Brain microvascular endothelial cell (primary cell): Measurements from ENCODE around the gene PRKCD.

Experiments
- DNase-seq: peaks from one replicate; pipeline ENCODE4 v3.0.0-alpha.2; 2020
- H3K27ac ChIP-seq: fragments of 250-450 bp; sonication (Bioruptor Pico); 2 replicates; pipeline ENCODE4 v1.5.1; 2020; ENCODE audit warnings: mild to moderate bottlenecking, moderate library complexity
- H3K27me3 ChIP-seq: fragments of 250-450 bp; sonication (Bioruptor Pico); replicated peaks from 2 replicates; pipeline ENCODE4 v1.5.1; 2020; ENCODE audit warnings: mild to moderate bottlenecking
- H3K36me3 ChIP-seq: fragments of 250-450 bp; sonication (Bioruptor Pico); replicated peaks from 2 replicates; pipeline ENCODE4 v1.5.1; 2020; ENCODE audit warnings: mild to moderate bottlenecking
- H3K4me3 ChIP-seq: 2 replicates; pipeline ENCODE4 v1.5.1; 2011; ENCODE audit warnings: low read depth, mild to moderate bottlenecking, control low read depth, low read length, moderate library complexity
- CTCF ChIP-seq: IDR thresholded peaks from 2 replicates; pipeline ENCODE4 v1.5.1; 2011; ENCODE audit warnings: low read depth, mild to moderate bottlenecking, moderate library complexity, low read length, control low read depth, inconsistent platforms; ENCODE audit errors: missing control alignments
- in situ Hi-C: cut with HindIII; loops from 2 replicates; pipeline ENCODE4 v1.10.0; 2017; ENCODE audit warnings: low sequenced_read_pairs, low pct_ligation_motif_present

Gene PRKCD

GRCh38 chr3:53188720-53189119 is 27.7 kb downstream of the PRKCD start:
- H3K36me3 ChIP-seq, result peaks cover 33% of the 10 kb centered on the region
- H3K4me3 ChIP-seq, result no peak overlapping the region
- H3K27ac ChIP-seq, result no peak overlapping the region
- no peak for TF ChIP-seq CTCF
- DNase-seq, result no peak
- in situ Hi-C loops, result no loop called here
- H3K27me3 ChIP-seq, result no peaks in the 10 kb centered on the region

- no peak for DNase-seq
- Histone ChIP-seq H3K36me3 (peaks cover 29% of the 10 kb centered on the region), H3K4me3 (no peak overlapping the region), H3K27me3 (no peaks in the 10 kb centered on the region), H3K27ac (no peak overlapping the region)
- in situ Hi-C loops, result no loop called here
- TF ChIP-seq CTCF, result no peak
These were observed 28.3 kb downstream of the PRKCD start for GRCh38 chr3:53189276-53189675.

- no peak for DNase-seq
- no peak for TF ChIP-seq CTCF
- in situ Hi-C loops, result no loop called here
- peaks cover 27% of the 10 kb centered on the region for H3K36me3 ChIP-seq
- H3K27me3 ChIP-seq, result no peaks in the 10 kb centered on the region
- H3K27ac ChIP-seq, result no peak overlapping the region
- H3K4me3 ChIP-seq, result no peak overlapping the region
These were observed 29.6 kb downstream of the PRKCD start for GRCh38 chr3:53190659-53191058.

- in situ Hi-C loops, result no loop called here
- no peaks in the 10 kb centered on the region for H3K27me3 ChIP-seq
- H3K27ac ChIP-seq, result no peak overlapping the region
- DNase-seq, result no peak
- peaks cover 19% of the 10 kb centered on the region for H3K36me3 ChIP-seq
- no peak overlapping the region for H3K4me3 ChIP-seq
- no peak for TF ChIP-seq CTCF
These were observed 30.9 kb downstream of the PRKCD start for GRCh38 chr3:53191836-53192480.

GRCh38 chr3:53192608-53193007 is 31.6 kb downstream of the PRKCD start:
- TF ChIP-seq CTCF, result no peak
- H3K27ac ChIP-seq, result no peak overlapping the region
- no peaks in the 10 kb centered on the region for H3K27me3 ChIP-seq
- peaks cover 19% of the 10 kb centered on the region for H3K36me3 ChIP-seq
- no peak overlapping the region for H3K4me3 ChIP-seq
- no peak for DNase-seq
- in situ Hi-C loops, result no loop called here
